NCI-H69 (cell line): ENCODE results near the gene NDRG4.

Experiments
- DNase-seq: peaks from one replicate; lab custom pipeline; 2025; lab: John Stamatoyannopoulos, UW

Gene NDRG4

DNA sequence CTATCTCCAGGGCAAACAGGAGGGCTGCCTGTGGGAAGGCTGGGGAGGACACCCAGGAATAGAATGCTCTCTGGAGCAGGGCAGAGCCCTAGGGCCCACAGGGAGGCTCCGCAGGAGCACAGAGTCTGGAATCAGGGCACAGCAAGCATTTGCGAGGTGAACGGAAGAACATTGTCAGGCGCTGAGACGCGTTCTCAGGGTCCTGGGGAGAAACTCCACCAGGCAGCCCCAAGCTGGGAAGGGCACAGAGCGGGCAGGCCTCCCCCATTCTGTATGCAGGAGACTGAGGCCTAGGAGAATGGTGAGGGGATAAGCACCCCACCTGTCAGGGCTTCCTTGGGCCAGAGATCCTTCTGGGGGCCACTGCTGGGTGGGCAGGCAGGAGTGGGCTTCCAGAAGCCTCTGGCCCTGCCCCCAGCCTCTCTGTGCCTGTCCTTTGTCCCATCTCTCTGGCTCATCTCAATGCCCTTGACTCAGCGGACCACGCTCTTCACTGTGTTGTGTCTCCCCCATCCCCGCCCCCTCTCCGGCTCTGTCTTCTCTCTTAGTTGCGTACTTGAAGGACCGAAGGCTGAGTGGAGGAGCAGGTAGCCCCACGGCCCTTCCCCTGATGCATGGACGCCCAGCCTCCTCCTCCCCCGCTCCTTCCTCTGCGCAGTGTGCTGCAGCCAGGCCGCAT is 10.3 kb downstream of the NDRG4 start:
- no peak for DNase-seq

DNA sequence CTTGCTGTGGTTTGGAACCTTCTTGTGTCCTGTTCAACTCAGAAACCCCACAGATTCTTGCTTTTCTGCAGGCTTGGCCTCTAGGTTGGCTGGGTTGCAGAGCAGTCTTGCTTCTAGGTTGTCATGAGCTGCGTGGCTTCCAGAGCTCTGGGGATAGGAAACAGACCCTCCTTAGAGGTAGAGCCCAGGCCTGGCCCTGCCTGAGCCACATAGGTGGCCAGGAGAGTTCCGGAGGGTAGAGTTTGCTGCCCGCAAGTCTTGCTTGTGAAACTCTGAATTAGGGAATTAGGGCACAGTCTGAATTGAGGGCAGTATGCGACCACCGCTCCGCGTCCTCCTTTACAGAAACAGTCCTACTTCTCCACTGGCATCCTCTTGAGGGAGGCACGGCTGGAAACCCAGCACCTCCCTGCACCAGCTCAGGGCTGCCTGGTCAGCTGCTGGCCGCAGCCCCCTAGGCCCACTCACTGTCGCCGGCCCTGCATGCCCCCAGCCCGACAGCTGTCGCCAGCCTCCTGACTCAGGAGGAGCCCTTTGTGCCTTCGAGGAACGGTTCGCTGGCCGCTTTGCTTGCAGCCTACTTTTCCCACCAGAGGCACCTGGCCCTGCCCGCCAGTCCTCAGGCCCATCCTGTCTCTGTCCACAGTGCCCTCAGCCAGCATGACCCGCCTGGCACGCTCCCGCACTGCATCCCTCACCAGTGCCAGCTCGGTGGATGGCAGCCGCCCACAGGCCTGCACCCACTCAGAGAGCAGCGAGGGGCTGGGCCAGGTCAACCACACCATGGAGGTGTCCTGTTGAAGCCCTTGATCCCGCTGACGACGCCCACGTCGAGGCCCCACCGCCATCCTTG is 11.1 kb downstream of the NDRG4 start:
- DNase-seq: no peak

DNA sequence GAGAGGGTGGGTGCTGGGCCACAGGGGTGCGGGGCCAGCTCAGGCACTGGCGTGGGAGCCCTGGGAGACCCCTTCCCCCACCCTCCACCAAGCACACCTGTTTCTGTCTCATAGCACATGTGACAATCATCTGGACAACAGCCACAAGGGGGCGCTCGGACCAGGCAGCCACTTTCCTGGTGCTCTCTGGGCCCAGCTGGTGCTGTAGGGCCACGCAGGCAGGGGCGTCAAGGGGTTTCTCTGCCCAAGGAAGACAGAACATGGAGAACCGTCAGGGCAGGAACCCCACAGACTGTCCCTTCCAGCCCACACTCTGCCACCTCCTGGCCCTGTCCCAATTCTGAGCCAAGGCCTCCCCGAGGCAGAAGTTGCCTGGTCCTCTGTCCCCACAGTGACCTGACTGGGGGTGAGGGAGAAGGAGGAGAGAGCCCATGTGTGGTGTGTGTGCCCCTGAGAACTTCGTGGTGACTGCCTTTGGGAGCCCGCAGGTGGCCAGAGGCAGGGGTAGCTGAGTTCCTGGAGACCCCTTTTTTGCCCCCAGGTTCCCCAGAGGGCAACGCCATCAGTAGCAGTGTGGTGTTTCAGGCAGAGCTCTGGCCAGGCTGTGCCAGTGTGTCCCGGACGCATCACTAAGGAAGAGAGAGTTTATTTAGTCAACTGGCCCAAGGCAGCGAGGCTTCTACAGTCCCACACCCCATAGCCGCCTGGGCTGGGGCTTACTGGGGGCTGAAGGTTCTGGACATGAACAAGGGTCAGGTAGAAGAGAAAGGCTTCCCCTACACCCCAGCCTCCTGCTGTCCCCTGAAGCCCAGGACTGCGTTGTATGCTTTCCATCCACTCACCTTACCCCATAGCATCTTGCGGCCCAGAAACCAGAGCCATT is 12.2 kb downstream of the NDRG4 start:
- DNase-seq: peak; percentile 59

DNA sequence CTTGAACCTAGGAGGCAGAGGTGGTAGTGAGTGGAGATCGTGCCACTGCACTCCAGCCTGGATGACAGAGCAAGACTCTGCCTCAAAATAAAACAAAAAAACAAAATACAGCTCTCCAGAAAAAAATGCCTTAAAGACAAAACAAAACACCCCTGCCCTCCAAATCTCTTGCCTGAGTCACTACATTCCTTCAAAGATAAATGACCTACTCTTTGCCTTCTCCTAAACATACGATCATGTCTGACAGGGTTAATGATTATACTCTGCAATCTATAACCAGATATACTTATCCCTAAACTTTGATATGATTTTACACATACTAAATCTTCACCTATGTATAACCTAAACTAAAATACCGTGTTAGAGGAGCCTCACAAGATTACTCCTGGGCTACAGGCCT is 13.9 kb downstream of the NDRG4 start:
- DNase-seq: no peak

DNA sequence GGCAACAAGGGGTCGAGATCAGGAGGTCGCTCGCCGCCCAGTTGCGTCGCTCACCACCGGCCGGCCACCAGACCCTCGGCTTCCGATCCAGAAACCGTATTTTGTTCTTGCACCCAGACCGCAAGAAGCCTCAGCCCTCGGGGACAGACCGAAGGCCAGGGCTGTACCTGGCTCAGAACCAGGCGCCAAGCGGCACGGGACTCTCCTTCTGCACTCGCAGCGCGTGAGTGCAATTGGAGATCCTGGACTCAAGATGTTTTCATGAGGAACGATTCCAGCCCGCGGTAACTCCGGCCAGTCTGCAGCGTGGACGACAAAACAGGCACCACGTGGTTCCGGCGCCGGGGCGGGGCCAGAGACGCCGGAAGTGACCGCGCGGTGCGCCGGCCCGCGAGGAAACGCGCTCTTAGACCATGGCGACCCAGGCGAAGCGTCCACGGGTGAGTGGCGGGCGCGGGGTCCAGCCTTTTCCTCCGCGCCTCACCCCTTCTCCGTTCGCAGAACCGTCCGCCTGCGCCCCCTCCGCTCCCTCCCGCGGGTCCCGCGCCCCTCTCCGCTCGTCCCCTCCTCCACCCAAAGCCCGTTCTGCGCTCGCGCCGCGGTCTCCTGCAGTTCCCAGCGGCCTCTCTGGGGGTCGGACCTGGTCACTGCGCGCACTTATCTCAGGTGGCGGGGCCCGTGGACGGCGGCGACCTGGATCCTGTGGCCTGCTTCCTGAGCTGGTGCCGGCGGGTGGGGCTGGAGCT is 15.4 kb downstream of the NDRG4 start, which contains the start of gene SETD6:
Gene SETD6, plus strand, starts transcription at position 393 of the 746 bp plus-strand sequence. Its CDS starts 21 bp downstream, at position 414.
- DNase-seq: peak; percentile 88

DNA sequence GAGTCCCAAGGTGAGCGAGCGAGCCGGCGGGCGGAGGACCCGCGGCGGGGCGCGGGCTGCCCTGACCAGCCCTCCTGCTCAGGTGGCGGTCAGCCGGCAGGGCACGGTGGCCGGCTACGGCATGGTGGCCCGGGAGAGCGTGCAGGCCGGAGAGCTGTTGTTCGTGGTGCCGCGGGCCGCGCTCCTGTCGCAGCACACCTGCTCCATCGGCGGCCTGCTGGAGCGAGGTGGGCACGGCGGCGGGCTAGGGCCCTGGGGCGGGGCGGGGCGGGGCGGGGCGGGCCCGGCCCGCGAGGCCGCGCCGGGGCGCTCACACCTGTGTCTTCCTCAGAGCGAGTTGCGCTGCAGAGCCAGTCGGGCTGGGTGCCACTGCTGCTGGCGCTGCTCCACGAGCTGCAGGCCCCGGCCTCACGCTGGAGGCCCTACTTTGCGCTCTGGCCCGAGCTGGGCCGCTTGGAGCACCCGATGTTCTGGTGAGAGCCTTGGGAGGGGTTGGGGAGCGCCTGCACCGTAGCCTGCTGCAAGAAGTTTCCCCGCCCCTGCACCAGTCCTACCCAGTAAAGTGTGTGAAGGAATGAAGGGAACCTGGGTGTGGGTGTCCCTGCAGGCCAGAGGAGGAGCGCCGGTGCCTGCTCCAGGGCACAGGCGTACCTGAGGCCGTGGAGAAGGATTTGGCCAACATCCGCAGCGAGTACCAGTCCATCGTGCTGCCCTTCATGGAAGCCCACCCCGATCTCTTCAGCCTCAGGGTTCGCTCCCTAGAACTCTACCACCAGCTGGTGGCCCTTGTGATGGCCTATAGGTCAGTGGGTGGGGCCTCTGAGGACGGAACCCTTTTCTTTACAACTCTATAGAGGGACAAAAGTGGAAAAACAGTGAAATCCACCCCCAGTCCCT is 16.2 kb downstream of the NDRG4 start:
- peak; percentile 71 for DNase-seq

DNA sequence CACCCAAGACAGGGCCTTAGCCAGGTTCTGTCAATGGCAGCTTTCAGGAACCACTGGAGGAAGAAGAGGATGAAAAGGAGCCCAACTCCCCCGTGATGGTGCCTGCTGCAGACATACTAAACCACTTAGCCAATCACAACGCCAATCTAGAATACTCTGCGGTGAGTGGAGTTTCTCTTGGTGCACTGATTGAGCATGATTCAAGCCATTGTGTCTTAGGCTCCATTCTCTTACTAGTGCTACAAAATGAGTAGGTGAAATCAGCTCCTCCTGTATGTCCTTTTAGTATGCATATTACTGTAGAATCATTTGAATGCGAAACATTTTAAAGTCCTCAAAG is 16.8 kb downstream of the NDRG4 start:
- no peak for DNase-seq

DNA sequence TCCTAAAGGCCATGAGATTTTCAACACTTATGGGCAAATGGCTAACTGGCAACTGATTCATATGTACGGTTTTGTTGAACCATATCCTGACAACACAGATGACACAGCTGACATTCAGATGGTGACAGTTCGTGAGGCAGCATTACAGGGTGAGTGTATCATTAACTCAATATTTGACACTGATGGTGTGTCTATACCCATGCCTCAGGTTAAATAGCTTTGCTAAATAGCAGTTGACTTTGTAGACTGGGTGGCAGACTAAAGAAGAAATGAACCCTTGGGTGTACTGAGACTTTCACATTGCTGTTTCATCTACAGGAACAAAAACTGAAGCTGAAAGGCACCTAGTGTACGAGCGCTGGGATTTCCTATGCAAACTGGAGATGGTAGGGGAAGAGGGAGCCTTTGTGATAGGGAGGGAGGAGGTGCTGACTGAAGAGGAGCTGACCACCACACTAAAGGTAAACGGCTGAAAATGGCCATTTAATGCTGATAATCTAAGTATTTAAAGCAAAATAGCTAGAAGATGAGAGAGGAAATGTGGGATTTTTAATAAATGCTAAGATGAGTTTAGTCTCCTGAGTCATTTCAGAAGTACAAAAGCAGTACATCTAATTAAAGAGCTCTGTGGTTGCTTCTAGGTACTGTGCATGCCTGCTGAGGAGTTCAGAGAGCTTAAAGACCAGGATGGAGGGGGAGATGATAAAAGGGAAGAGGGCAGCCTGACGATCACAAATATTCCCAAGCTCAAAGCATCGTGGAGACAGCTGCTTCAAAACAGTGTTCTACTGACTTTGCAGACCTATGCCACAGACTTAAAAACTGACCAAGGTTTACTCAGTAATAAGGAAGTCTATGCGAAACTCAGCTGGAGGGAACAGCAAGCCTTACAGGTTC is 18.4 kb downstream of the NDRG4 start:
- DNase-seq: no peak

DNA sequence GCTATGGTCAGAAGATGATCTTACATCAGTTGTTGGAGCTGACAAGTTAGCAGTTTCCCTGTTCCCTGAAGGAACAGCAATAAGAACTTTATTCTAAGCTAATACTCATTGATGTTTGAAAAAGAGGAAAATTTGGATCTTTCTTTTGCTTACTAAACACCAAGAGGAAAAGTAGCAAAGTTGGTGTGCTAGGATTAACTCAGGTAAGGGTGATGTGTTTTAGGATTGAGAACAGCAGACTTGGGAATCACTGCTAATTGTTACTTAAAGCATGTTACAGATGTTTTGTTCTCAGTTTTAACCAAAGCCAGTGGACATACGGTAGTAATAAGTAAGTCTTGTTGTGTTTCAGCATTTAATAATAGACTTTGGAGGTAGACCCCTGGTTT is 19.0 kb downstream of the NDRG4 start:
- no peak for DNase-seq

DNA sequence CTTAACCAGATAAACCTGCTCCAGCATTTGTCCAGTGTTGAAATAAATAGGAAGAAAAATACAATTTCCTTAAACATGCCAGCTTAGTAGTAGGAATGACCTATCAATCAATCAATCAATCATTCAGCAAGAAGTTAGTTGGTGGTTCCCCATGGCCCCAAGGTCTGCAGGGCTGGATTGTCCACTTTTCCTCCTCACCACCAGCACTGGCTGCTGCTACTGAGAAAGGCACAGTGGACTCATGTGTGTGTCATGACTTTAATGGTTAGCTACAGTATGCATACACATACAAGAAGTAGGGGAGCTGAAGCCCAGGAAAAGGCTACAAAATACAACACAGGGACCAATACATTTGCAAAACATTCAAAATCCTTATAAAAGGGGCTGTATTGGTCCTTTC is 19.8 kb downstream of the NDRG4 start:
- no peak for DNase-seq

DNA sequence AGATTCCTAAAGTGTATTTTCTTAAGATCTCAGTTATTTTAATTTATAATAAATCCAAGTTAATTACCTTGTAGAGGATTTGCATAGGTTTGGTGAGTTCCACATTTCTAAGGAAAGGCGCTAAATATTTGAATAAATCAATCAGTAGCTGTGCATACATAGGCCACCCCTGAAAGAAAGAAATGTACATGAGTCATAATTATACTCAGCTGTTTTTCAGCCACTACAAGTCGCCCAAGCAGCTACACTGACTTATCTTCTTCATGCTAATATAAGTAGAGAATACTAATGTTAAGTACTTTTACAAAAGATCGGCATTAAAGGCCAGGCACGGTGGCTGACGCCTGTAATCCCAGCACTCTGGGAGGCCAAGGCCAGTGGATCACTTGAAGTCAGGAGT is 30.2 kb downstream of the NDRG4 start:
- DNase-seq: no peak

DNA sequence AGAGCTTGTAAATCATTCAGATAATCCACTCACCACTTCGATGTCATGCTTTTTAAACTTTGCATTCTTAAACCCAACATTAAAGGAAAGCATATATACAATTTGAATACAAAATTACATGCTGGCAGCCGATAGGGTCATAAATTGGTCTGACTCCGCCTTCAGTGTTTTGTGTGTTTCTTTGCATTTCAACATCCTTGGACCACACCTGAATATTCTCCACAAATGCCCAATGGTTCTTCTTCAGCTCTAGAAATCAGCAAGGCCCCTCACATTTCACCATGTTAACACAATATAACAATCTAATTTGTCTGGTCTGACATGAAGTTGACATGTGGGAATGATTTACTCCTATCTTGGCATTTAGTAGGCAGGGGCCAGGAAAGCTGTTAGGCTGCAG is 32.5 kb downstream of the NDRG4 start:
- no peak for DNase-seq

DNA sequence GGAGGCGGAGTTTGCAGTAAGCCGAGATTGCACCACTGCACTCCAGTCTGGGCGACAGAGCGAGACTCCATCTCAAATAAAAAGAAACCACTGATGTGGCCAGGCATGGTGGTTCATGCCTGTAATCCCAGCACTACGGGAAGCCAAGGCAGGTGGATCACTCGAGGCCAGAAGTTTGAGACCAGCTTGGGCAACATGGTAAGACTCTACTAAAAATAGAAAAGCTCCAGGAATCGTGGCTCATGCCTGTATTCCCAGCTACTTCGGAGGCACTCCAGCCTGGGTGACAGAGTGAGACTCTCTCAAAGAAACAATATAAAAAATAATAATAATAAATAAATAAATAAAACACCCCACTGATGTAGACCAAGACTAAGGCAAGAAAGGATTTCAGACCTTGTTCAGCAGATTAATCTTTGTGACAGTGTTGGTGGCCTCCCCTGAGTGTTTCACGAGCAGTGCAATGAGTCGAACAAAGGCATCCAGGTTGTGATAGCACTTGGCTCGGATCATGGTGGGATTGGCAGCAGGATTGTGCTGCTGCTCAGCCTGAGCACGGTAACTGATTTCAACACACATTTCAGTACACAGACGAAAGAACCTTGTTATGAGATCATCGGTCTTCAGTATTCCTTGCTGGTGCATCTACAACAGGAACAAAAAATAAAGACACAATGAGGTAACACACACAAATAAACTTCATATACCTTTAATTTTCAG is 34.0 kb downstream of the NDRG4 start:
- no peak for DNase-seq

DNA sequence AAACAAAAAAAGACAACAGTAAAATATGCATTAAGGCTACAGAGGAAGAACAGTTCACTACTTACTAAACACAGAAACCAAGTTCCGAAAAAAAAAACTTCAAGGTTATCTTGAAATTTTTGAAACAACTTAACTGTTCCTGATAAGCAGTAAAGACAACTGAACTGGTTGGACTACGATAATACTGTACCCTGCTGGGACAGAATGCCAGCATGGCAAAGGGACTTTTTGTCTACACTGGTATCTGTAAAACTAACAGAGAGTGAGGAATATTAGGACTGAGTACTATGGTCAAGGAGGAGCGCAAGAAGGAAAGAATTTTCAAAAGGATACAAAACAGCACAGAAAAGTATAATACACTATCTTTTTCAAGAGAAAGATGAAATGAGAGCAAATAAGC is 35.2 kb downstream of the NDRG4 start:
- no peak for DNase-seq

DNA sequence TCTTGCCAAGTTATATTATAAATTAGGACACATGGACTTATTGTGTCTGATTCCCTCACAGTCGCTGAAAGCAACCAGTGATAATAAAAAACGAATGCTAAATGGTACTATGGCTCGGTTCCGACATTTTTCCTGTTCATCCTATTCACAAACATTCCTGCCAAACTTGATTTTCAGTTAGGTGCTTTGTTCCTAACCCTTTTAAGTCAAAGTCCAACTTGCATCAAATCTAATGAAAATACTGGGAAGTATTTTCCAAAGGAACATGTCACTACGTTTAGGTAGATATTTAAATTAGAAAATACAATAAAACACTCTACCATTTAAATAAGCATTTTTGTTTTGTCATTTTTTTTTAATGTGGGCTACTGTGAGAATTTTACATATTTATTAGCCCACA is 36.3 kb downstream of the NDRG4 start:
- no peak for DNase-seq

DNA sequence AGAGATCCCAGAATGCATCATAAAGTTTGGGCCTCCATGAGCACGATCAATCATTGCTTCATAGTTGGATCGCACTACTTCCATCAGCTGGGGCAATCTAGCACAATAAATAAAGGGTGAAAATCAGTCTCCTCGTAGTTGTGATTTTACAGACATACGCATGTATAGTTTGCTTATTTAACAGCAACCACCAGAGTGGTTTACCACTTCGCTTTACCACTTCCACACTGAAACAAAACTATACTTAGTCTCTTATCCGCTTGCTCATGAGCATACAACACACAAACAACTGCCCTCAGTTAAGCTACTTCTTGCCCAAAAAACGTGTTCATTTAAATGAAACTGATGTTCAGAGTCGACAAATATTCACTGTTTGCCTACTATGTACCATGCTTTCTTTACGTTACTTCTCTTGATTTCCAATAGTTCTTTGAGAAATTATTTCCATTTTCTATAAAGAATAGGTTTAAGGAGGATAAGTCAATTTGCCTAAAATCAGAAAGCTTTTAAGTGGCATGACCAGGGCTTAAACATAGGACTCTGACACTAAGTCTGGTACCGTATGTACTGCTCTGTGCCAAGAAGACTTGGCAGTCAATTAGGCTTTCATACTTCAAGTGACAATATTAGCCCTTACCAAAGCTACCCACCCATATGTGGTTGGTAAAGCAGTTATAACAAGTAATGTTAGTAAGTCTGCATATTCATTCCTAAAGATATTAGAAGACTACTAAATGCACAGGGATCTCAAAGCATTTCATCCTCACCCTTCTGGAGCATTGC is 37.4 kb downstream of the NDRG4 start:
- no peak for DNase-seq

DNA sequence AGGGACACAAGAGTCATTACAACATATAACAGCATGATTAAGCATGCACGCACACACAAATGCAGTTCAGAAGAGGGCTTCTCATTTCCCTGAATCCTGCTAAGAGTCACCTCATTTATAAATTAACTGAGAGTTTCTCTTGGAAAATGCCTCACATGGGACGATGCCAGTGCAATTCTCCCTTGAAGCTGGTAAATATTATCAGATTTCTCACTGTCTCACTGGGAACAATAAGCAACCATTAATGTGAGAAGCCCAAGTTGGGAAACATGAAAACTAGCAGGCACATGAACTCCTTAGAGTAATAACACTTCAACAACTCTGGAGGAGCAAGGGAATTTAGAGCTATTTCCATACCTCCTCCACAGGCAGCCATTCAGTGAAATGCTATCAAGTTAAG is 41.8 kb downstream of the NDRG4 start:
- no peak for DNase-seq

DNA sequence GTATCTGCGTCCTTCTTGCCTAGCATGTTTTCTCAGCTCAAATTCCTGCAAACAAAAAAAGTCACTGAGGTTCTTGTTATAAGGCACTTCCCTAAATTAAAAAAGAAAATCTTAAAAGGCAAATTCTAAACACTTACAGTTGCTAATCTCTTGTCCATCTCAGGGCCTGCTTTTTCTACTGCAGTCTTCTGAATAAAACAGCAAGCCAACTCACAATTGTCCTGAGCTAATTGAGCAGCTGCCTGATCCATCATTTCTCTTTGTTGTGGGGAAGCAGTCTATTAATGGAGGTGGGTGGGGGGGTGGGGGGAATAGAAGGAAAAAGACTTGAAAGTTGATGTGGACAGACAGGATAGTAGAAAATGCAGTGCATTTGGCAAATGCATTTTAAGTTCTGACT is 42.3 kb downstream of the NDRG4 start:
- DNase-seq: no peak
